ENCODE measurements around the gene DDB1. TPM values are rescaled to one million over a fixed set of nuclear protein-coding genes. Genes with fewer than 3 reads are reported as not detected.
A peak's percentile ranks its signal among the peaks of the same experiment; 100 is the strongest.

Gene DDB1
- polyA plus RNA-seq, 3 donors: 54.1 to 97.2 (median 86.6) TPM

DNA sequence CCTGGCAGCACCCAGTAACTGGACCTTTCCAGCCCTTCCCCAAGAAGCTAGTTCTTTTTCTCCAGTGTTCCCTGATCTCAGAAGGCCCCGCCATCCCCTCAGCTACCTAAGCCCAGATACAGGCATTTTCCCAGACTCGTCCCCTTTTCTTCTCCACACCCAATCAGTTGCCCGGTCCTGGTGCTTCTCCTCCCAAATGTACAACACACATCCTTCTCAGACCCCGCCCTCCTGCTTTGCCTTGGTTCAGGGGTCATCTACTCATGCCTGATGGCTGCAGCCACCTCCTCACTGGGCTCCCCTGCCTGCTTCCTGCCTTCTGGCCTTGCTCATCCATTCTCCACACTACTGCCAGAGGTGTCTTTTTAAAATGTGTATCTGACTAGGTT, 6.6 kb upstream of the DDB1 start:
- H3K4me1 Mint-ChIP-seq: peaks cover 12% of the 10 kb centered on the region
- peaks cover 1 to 2% (median 2%) of the 10 kb centered on the region in 3 donors for H3K27me3 Mint-ChIP-seq (ENCODE audit: low read depth in 3 of 3)
- 98% methylated on average over 4 of the region's 4 CpGs for WGBS (ENCODE audit: insufficient coverage)
- H3K36me3 Mint-ChIP-seq: peaks cover 33 to 34% of the 10 kb centered on the region in 2 donors
- H2AFZ ChIP-seq (ENCODE audit: insufficient read depth, low read depth, low read length, poor library complexity, severe bottlenecking): no peak overlapping the region
- H3K4me2 ChIP-seq (replicated peaks; ENCODE audit: extremely low read depth, low read length, poor library complexity, severe bottlenecking): no peak overlapping the region
- TF ChIP-seq, protein P1, sequence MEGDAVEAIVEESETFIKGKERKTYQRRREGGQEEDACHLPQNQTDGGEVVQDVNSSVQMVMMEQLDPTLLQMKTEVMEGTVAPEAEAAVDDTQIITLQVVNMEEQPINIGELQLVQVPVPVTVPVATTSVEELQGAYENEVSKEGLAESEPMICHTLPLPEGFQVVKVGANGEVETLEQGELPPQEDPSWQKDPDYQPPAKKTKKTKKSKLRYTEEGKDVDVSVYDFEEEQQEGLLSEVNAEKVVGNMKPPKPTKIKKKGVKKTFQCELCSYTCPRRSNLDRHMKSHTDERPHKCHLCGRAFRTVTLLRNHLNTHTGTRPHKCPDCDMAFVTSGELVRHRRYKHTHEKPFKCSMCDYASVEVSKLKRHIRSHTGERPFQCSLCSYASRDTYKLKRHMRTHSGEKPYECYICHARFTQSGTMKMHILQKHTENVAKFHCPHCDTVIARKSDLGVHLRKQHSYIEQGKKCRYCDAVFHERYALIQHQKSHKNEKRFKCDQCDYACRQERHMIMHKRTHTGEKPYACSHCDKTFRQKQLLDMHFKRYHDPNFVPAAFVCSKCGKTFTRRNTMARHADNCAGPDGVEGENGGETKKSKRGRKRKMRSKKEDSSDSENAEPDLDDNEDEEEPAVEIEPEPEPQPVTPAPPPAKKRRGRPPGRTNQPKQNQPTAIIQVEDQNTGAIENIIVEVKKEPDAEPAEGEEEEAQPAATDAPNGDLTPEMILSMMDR (IDR thresholded peaks at IDR 0.05): no peak
- no peak overlapping the region for H3K9ac ChIP-seq (ENCODE audit: insufficient read depth, low read length, poor library complexity, severe bottlenecking)
- intact Hi-C loops (cut with micrococcal nuclease): loop anchor here in 1 of 2 donors (5.0 kb wide), 1 partner anchor 98 kb away; no protein-coding TSS in a partner anchor
- H3K9me3 Mint-ChIP-seq: no peaks in the 10 kb centered on the region
- peaks cover 7 to 9% of the 10 kb centered on the region in 2 donors for H3K4me1 ChIP-seq (ENCODE audit: control insufficient read depth in 1 of 2, insufficient read depth in 2 of 2, low read length in 2 of 2)
- DNase-seq: no peak
- H3K79me2 ChIP-seq (ENCODE audit: insufficient read depth, low read length): no peaks in the 10 kb centered on the region
- H3K27ac Mint-ChIP-seq: peak overlapping the region in 3 of 7 donors; percentile 7 to 31 (median 18)
- no peak overlapping the region for H3K4me3 Mint-ChIP-seq
- H3K36me3 ChIP-seq (replicated peaks in 1 of 2; ENCODE audit: control insufficient read depth in 1 of 2, insufficient read depth in 2 of 2, low read length in 2 of 2): peaks cover 15 to 39% of the 10 kb centered on the region in 2 donors
- no peak overlapping the region for H3K4me3 ChIP-seq (replicated peaks in 1 of 3; ENCODE audit: low read depth in 2 of 3, low read length in 3 of 3)
- H3K27ac ChIP-seq (ENCODE audit: low read depth in 1 of 2, low read length in 2 of 2): no peak overlapping the region
- no peaks in the 10 kb centered on the region for H3K27me3 ChIP-seq (ENCODE audit: control insufficient read depth in 2 of 2, insufficient read depth in 2 of 2, low read length in 2 of 2)
- no peaks in the 10 kb centered on the region for H3K9me3 ChIP-seq (replicated peaks in 1 of 2; ENCODE audit: control insufficient read depth in 1 of 2, insufficient read depth in 1 of 2, low read length in 2 of 2)
- H4K20me1 ChIP-seq (ENCODE audit: insufficient read depth, low read length): no peaks in the 10 kb centered on the region

- peaks cover 32% of the 10 kb centered on the region in 2 donors for H3K36me3 Mint-ChIP-seq
- no peak overlapping the region for H3K4me3 Mint-ChIP-seq
- H3K9me3 Mint-ChIP-seq: no peaks in the 10 kb centered on the region
- H3K27ac ChIP-seq (ENCODE audit: low read depth in 1 of 2, low read length in 2 of 2): no peak overlapping the region
- DNase-seq: no peak
- intact Hi-C loops (cut with micrococcal nuclease): loop anchor here in 1 of 2 donors (5.0 kb wide), 1 partner anchor 98 kb away; no protein-coding TSS in a partner anchor
- peaks cover 7 to 11% of the 10 kb centered on the region in 2 donors for H3K4me1 ChIP-seq (ENCODE audit: control insufficient read depth in 1 of 2, insufficient read depth in 2 of 2, low read length in 2 of 2)
- no peak overlapping the region for H2AFZ ChIP-seq (ENCODE audit: insufficient read depth, low read depth, low read length, poor library complexity, severe bottlenecking)
- no peaks in the 10 kb centered on the region for H3K79me2 ChIP-seq (ENCODE audit: insufficient read depth, low read length)
- no peaks in the 10 kb centered on the region for H3K27me3 ChIP-seq (ENCODE audit: control insufficient read depth in 2 of 2, insufficient read depth in 2 of 2, low read length in 2 of 2)
- 97% methylated on average over 20 of the region's 26 CpGs for WGBS (ENCODE audit: insufficient coverage)
- H3K27ac Mint-ChIP-seq: peak overlapping the region in 1 of 7 donors; percentile 7
- H3K4me2 ChIP-seq (replicated peaks; ENCODE audit: extremely low read depth, low read length, poor library complexity, severe bottlenecking): no peak overlapping the region
- peaks cover 13 to 33% of the 10 kb centered on the region in 2 donors for H3K36me3 ChIP-seq (replicated peaks in 1 of 2; ENCODE audit: control insufficient read depth in 1 of 2, insufficient read depth in 2 of 2, low read length in 2 of 2)
- peaks cover 1 to 4% (median 2%) of the 10 kb centered on the region in 3 donors for H3K27me3 Mint-ChIP-seq (ENCODE audit: low read depth in 3 of 3)
- no peaks in the 10 kb centered on the region for H4K20me1 ChIP-seq (ENCODE audit: insufficient read depth, low read length)
- H3K9me3 ChIP-seq (replicated peaks in 1 of 2; ENCODE audit: control insufficient read depth in 1 of 2, insufficient read depth in 1 of 2, low read length in 2 of 2): no peaks in the 10 kb centered on the region
- H3K9ac ChIP-seq (ENCODE audit: insufficient read depth, low read length, poor library complexity, severe bottlenecking): no peak overlapping the region
- no peak overlapping the region for H3K4me3 ChIP-seq (replicated peaks in 1 of 3; ENCODE audit: low read depth in 2 of 3, low read length in 3 of 3)
- H3K4me1 Mint-ChIP-seq: peaks cover 15% of the 10 kb centered on the region
- TF ChIP-seq, protein P1 (IDR thresholded peaks at IDR 0.05): no peak
Measured at GRCh38 chr11:61338783-61339489, 6.0 kb upstream of the DDB1 start.

Measured in CD14-positive monocyte (primary cell).